GM23338 (cell line): Measurements from ENCODE around the gene KAT8. TPM values are rescaled to one million over a fixed set of nuclear protein-coding genes. Genes with fewer than 3 reads are reported as not detected.

Experiments
- ATAC-seq: fragments of 200-7000 bp; cut with Tn5 transposase; 3 replicates; pipeline ENCODE4 v1.9.1; 2020
- DNase-seq: peaks from one replicate; pipeline ENCODE4 v3.0.0-alpha.2; 2015; ENCODE audit warnings: low spot score
- H2AFZ ChIP-seq: fragments of 200-600 bp; sonication (generic); 2 replicates; pipeline ENCODE4 v1.8.0; 2016; ENCODE audit warnings: antibody characterized with exemption, mild to moderate bottlenecking, moderate library complexity
- H3F3A ChIP-seq: fragments of 200-600 bp; sonication (generic); replicated peaks from 2 replicates; pipeline ENCODE4 v1.8.0; 2017; ENCODE audit warnings: antibody characterized with exemption, mixed run types, low read depth
- H3K27ac ChIP-seq: fragments of 200-600 bp; sonication (generic); 2 replicates; pipeline ENCODE4 v1.6.1; 2016; ENCODE audit warnings: low read depth
- H3K27me3 ChIP-seq: fragments of 200-600 bp; sonication (generic); 2 replicates; pipeline ENCODE4 v1.8.0; 2016; ENCODE audit warnings: mild to moderate bottlenecking, mixed run types, moderate library complexity; ENCODE audit not compliant: insufficient read depth
- H3K36me3 ChIP-seq: fragments of 200-600 bp; sonication (generic); 2 replicates; pipeline ENCODE4 v1.8.0; 2016; ENCODE audit warnings: mild to moderate bottlenecking; ENCODE audit not compliant: insufficient read depth
- H3K4me1 ChIP-seq: fragments of 200-600 bp; sonication (generic); 2 replicates; pipeline ENCODE4 v1.8.0; 2016; ENCODE audit warnings: mild to moderate bottlenecking, moderate library complexity; ENCODE audit not compliant: insufficient read depth
- H3K4me2 ChIP-seq: fragments of 200-600 bp; sonication (generic); 2 replicates; pipeline ENCODE4 v1.7.1; 2017; ENCODE audit warnings: mixed run types
- H3K4me3 ChIP-seq: fragments of 200-600 bp; sonication (generic); 2 replicates; pipeline ENCODE4 v1.6.1; 2016; ENCODE audit warnings: mixed run types
- H3K79me2 ChIP-seq: fragments of 200-600 bp; sonication (generic); replicated peaks from 2 replicates; pipeline ENCODE4 v1.8.0; 2017; ENCODE audit warnings: mild to moderate bottlenecking; ENCODE audit not compliant: insufficient read depth
- H3K9me2 ChIP-seq: fragments of 200-600 bp; sonication (generic); 2 replicates; pipeline ENCODE4 v1.8.0; 2017; ENCODE audit not compliant: insufficient read depth
- H4K20me1 ChIP-seq: fragments of 200-600 bp; sonication (generic); replicated peaks from 2 replicates; pipeline ENCODE4 v1.8.0; 2017; ENCODE audit warnings: mild to moderate bottlenecking; ENCODE audit not compliant: insufficient read depth
- H3K27ac Mint-ChIP-seq: 2 replicates; pipeline ENCODE4 v1.8.0; 2020; ENCODE audit warnings: inconsistent platforms, mild to moderate bottlenecking, moderate library complexity, mixed read lengths
- H3K27me3 Mint-ChIP-seq: 3 replicates; pipeline ENCODE4 v1.8.0; 2022; ENCODE audit warnings: low read depth, mild to moderate bottlenecking, moderate library complexity, mixed read lengths, inconsistent platforms; ENCODE audit not compliant: insufficient read depth, poor library complexity
- H3K36me3 Mint-ChIP-seq: 3 replicates; pipeline ENCODE4 v1.8.0; 2021; ENCODE audit warnings: low read depth, mild to moderate bottlenecking, inconsistent platforms, moderate library complexity, mixed read lengths
- H3K4me1 Mint-ChIP-seq: 3 replicates; pipeline ENCODE4 v1.8.0; 2020; ENCODE audit warnings: mild to moderate bottlenecking, inconsistent platforms, mixed read lengths
- H3K4me3 Mint-ChIP-seq: 3 replicates; pipeline ENCODE4 v1.8.0; 2021; ENCODE audit warnings: moderate library complexity, mild to moderate bottlenecking, inconsistent platforms, mixed read lengths
- H3K9me3 Mint-ChIP-seq: 3 replicates; pipeline ENCODE4 v1.8.0; 2020; ENCODE audit warnings: moderate library complexity, mild to moderate bottlenecking, inconsistent platforms, mixed read lengths
- CTCF ChIP-seq, 2 experiments: fragments of 200-600 bp in 1 of 2; sonication (generic) in 1 of 2; conservative IDR thresholded peaks; 2 replicates each; pipeline versions ENCODE4 v1.5.1 to v1.6.1; 2016 to 2017; ENCODE audit warnings: antibody characterized with exemption in 2 of 2, low read depth in 2 of 2, mild to moderate bottlenecking in 2 of 2, moderate library complexity in 1 of 2
- ETS1 ChIP-seq: IDR thresholded peaks from 2 replicates; pipeline ENCODE4 v1.6.1; 2016; ENCODE audit warnings: antibody characterized with exemption
- EZH2 ChIP-seq: fragments of 200-600 bp; sonication (generic); IDR thresholded peaks from one replicate; pipeline ENCODE4 v1.8.0; 2017; ENCODE audit warnings: antibody characterized with exemption, mild to moderate bottlenecking, low read depth; ENCODE audit not compliant: unreplicated experiment
- JUNB ChIP-seq: IDR thresholded peaks from one replicate; pipeline ENCODE4 v1.6.1; 2016; ENCODE audit warnings: antibody characterized with exemption; ENCODE audit not compliant: unreplicated experiment
- ZNF331 ChIP-seq: fragments of 250-450 bp; sonication (Bioruptor Pico); IDR thresholded peaks from 2 replicates; pipeline ENCODE4 v1.5.0; 2020; ENCODE audit warnings: low read depth, mild to moderate bottlenecking, moderate library complexity
- ZNF462 ChIP-seq: fragments of 250-450 bp; sonication (Bioruptor Pico); IDR thresholded peaks from 2 replicates; pipeline ENCODE4 v1.5.0; 2020; ENCODE audit warnings: mild to moderate bottlenecking, moderate library complexity
- polyA plus RNA-seq: library from polyadenylated mRNA; unstranded; fragments of >200 nt; fragmentation: Nextera tagmentation; extraction: Ambion mirVana; gene quantifications from 2 replicates; pipeline ENCODE4 v1.2.1, GENCODE V29; 2016
- total RNA-seq: library from RNA; depleted of rRNA; stranded (reverse); fragments of >200 nt; shearing (Covaris generic); gene quantifications from 2 replicates; pipeline ENCODE4 v1.2.3, GENCODE V29; 2014

KAT8 gene
- total and polyA plus RNA-seq, 2 experiments from 2014 or later = 47.6 to 85.4 TPM

- Mint-ChIP-seq H3K27ac (peak overlapping the region; percentile 96), H3K4me3 (peak overlapping the region; percentile 99), H3K4me1 (peaks cover 19% of the 10 kb centered on the region), H3K27me3 (peaks cover 6% of the 10 kb centered on the region), H3K9me3 (no peaks in the 10 kb centered on the region; the same call in 2 of the 3 replicates), H3K36me3 (peaks cover 15% of the 10 kb centered on the region)
- Histone ChIP-seq H3K27ac (0 out of 2 replicates have a peak overlapping the region, but pooled peaks have one; percentile 76), H3K9me2 (no peaks in the 10 kb centered on the region), H3F3A (no peaks in the 10 kb centered on the region), H3K79me2 (peaks cover 70% of the 10 kb centered on the region), H3K4me3 (peak overlapping the region; percentile 90), H4K20me1 (no peaks in the 10 kb centered on the region; the same call in 1 of the 2 replicates), H2AFZ (peak overlapping the region; percentile 98), H3K36me3 (peaks cover 4% of the 10 kb centered on the region; the same call in 1 of the 2 replicates), H3K4me2 (peak overlapping the region; percentile 84), H3K4me1 (peaks cover 14% of the 10 kb centered on the region), H3K27me3 (no peaks in the 10 kb centered on the region)
- TF ChIP-seq ZNF331 (CRISPR knock-in tag) = no peak
- TF ChIP-seq EZH2 = no peak
- no peak for TF ChIP-seq JUNB
- TF ChIP-seq CTCF (conservative IDR thresholded peaks at IDR 0.05; ENCODE audit: low read depth in 2 of 2) = no peak
- TF ChIP-seq ETS1 = no peak
- DNase-seq (peak; percentile 30), ATAC-seq (no peak)
Observed at GRCh38 chr16:31072540-31073141, 44.8 kb upstream of the KAT8 start.

- peak overlapping the region; percentile 90 for H3K4me3 ChIP-seq
- H3K36me3 Mint-ChIP-seq = peaks cover 22% of the 10 kb centered on the region
- H4K20me1 ChIP-seq = no peaks in the 10 kb centered on the region; the same call in 1 of the 2 replicates
- peaks cover 14% of the 10 kb centered on the region for H3K4me1 ChIP-seq
- peaks cover 67% of the 10 kb centered on the region for H3K79me2 ChIP-seq
- H3F3A ChIP-seq = no peaks in the 10 kb centered on the region
- no peaks in the 10 kb centered on the region for H3K9me2 ChIP-seq
- H3K27ac Mint-ChIP-seq = peak overlapping the region; percentile 98
- H3K27ac ChIP-seq = peak overlapping the region; percentile 91
- H3K4me2 ChIP-seq = peak overlapping the region; percentile 84
- ATAC-seq (peak; percentile 74), DNase-seq (peak; percentile 96)
- peaks cover 19% of the 10 kb centered on the region for H3K4me1 Mint-ChIP-seq
- H3K36me3 ChIP-seq = peaks cover 7% of the 10 kb centered on the region; the same call in 1 of the 2 replicates
- H3K4me3 Mint-ChIP-seq = peak overlapping the region; percentile 99
- peaks cover 6% of the 10 kb centered on the region for H3K27me3 Mint-ChIP-seq
- H2AFZ ChIP-seq = peak overlapping the region; percentile 98
- H3K27me3 ChIP-seq = no peaks in the 10 kb centered on the region
- no peaks in the 10 kb centered on the region; the same call in 2 of the 3 replicates for H3K9me3 Mint-ChIP-seq
- TF ChIP-seq ZNF462 (CRISPR knock-in tag) = no peak
Observed at GRCh38 chr16:31073142-31073969, 44.1 kb upstream of the KAT8 start.
